ENCODE results near the gene ACOXL.

ACOXL gene

GRCh38 chr2:110820128-110820527, 87.8 kb downstream of the ACOXL start:
- no peak overlapping the region for H3K4me3 ChIP-seq (ENCODE audit: low read depth, low read length)

- no peak overlapping the region for H3K4me3 ChIP-seq (ENCODE audit: low read depth, low read length)
These were observed 90.8 kb downstream of the ACOXL start for GRCh38 chr2:110823165-110823564.

GRCh38 chr2:110827511-110827910, 95.1 kb downstream of the ACOXL start:
- no peak overlapping the region for H3K4me3 ChIP-seq (ENCODE audit: low read depth, low read length)

- H3K4me3 ChIP-seq (ENCODE audit: low read depth, low read length) = no peak overlapping the region
These were observed 96.0 kb downstream of the ACOXL start for GRCh38 chr2:110828330-110828729.

- H3K4me3 ChIP-seq (ENCODE audit: low read depth, low read length) = no peak overlapping the region
These were observed 97.2 kb downstream of the ACOXL start for GRCh38 chr2:110829413-110830146.

- H3K4me3 ChIP-seq (ENCODE audit: low read depth, low read length) = no peak overlapping the region
These were observed 100.4 kb downstream of the ACOXL start for GRCh38 chr2:110832740-110833139.

- H3K4me3 ChIP-seq (ENCODE audit: low read depth, low read length) = no peak overlapping the region
These were observed 101.9 kb downstream of the ACOXL start for GRCh38 chr2:110834134-110834827.

GRCh38 chr2:110836671-110837070, 104.3 kb downstream of the ACOXL start:
- no peak overlapping the region for H3K4me3 ChIP-seq (ENCODE audit: low read depth, low read length)

- no peak overlapping the region for H3K4me3 ChIP-seq (ENCODE audit: low read depth, low read length)
These were observed 105.4 kb downstream of the ACOXL start for GRCh38 chr2:110837446-110838409.

- no peak overlapping the region for H3K4me3 ChIP-seq (ENCODE audit: low read depth, low read length)
These were observed 106.4 kb downstream of the ACOXL start for GRCh38 chr2:110838657-110839384.

GRCh38 chr2:110840508-110840907, 108.1 kb downstream of the ACOXL start:
- no peak overlapping the region for H3K4me3 ChIP-seq (ENCODE audit: low read depth, low read length)

- H3K4me3 ChIP-seq (ENCODE audit: low read depth, low read length) = no peak overlapping the region
These were observed 109.7 kb downstream of the ACOXL start for GRCh38 chr2:110842048-110842447.

- no peak overlapping the region for H3K4me3 ChIP-seq (ENCODE audit: low read depth, low read length)
These were observed 111.1 kb downstream of the ACOXL start for GRCh38 chr2:110843496-110843895.

- H3K4me3 ChIP-seq (ENCODE audit: low read depth, low read length) = no peak overlapping the region
These were observed 111.7 kb downstream of the ACOXL start for GRCh38 chr2:110843959-110844510.

GRCh38 chr2:110847651-110848050, 115.3 kb downstream of the ACOXL start:
- no peak overlapping the region for H3K4me3 ChIP-seq (ENCODE audit: low read depth, low read length)

GRCh38 chr2:110848071-110848470, 115.7 kb downstream of the ACOXL start:
- H3K4me3 ChIP-seq (ENCODE audit: low read depth, low read length) = no peak overlapping the region

GRCh38 chr2:110848519-110849030, 116.2 kb downstream of the ACOXL start:
- no peak overlapping the region for H3K4me3 ChIP-seq (ENCODE audit: low read depth, low read length)

- H3K4me3 ChIP-seq (ENCODE audit: low read depth, low read length) = no peak overlapping the region
These were observed 119.2 kb downstream of the ACOXL start for GRCh38 chr2:110851531-110851930.

GRCh38 chr2:110852051-110852450, 119.7 kb downstream of the ACOXL start:
- no peak overlapping the region for H3K4me3 ChIP-seq (ENCODE audit: low read depth, low read length)
